ENCODE results near the gene DUSP1.
"Not testable (repeated sequence)": the region's sequence is repeated elsewhere in the genome, so short reads cannot be mapped to it uniquely, and the experiment has no call there.

DUSP1 gene

DNA sequence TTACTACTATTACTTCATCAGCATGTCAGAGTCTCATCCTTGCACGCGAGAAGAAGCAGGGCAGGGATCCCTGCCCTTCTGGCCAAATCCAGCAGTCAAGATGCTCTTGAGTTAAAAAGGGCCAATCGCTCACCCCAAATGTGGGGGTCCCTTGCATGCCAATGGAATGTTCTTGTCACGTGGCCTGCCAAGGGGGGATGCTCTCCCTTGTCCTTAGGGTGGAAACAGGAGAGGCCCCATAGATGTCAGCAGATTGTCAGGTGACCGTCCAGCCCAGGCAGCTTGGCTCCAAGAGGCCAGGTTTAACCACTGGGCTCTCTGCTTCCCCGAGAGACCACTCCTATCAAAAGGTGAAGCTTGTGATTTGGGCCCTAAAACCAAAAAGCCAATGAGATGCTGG is 25.3 kb upstream of the DUSP1 start:
- no peak for DNase-seq

DNA sequence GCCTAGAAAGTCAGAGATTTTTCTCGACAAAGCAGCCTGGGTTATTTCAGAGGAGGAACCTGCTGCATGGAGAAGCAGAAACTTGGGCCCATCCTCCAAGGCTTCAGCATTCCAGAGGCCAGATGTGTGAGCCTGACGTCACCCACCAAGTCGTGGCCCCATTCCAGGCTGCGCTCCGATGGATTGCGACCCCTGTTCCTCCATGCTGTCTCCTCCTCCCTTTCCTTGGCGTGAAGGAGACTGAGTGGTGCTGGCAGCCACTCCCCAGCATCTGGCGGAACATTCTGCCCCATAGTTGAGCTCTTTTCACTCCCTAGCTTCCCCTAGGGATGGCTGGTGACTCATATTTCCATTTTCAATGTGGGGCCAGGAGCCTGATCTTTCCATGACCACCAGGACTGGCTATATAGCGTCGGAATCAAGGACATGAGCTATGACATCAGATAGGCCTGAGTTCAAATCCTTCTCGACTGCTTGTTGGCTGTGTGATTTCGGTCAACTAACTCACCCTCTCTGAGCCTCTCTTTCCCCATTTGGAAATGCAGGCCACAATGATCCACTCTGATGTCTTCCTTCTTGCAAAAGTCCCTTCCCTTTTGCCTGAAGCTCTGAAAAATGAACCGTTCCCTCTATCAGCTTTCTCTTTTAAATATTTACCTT is 24.5 kb upstream of the DUSP1 start:
- no peak for DNase-seq

DNA sequence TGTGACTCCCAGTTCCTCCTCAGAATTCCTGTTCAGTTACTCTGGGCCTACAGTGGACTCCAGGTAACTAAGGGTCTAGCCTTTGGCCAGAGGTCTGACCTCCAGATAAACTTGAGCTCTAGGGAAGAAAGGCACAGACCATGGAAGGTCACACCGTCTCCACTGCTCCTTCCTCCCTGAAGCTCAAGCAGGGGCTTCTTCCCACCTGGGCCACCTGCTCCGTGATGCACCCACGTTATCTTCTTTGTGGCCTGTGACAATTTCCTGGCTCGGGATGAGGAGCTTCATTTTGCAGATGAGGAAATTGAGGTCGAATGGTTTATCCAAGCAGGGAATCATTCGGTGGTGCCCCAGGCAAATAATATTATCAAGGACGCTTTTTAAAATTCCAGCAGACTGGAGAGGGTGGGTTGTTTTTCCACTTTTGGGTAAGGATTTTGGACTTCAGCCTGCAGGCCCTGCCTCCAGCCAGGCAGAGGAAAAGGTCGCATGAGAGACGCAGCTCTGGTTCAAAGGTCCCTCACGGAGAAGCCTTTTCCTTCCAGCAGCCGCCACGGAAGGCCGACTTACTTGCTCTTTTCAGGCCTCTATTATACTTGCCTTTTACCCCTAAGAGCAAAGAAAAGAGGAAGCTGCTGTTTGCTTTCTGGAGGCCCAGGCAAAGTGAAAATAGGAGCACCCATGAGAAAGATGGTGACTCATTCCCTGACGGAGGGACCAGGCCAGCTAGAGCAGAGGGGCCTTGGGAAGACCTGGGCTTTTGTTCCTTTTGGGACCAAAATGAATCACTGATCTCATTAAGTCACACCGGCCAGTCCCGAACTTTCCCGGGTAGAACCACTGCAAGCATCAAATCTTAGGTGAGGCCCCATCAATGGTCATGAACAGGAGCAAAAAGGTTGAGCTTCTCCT is 22.8 kb upstream of the DUSP1 start:
- DNase-seq: no peak

DNA sequence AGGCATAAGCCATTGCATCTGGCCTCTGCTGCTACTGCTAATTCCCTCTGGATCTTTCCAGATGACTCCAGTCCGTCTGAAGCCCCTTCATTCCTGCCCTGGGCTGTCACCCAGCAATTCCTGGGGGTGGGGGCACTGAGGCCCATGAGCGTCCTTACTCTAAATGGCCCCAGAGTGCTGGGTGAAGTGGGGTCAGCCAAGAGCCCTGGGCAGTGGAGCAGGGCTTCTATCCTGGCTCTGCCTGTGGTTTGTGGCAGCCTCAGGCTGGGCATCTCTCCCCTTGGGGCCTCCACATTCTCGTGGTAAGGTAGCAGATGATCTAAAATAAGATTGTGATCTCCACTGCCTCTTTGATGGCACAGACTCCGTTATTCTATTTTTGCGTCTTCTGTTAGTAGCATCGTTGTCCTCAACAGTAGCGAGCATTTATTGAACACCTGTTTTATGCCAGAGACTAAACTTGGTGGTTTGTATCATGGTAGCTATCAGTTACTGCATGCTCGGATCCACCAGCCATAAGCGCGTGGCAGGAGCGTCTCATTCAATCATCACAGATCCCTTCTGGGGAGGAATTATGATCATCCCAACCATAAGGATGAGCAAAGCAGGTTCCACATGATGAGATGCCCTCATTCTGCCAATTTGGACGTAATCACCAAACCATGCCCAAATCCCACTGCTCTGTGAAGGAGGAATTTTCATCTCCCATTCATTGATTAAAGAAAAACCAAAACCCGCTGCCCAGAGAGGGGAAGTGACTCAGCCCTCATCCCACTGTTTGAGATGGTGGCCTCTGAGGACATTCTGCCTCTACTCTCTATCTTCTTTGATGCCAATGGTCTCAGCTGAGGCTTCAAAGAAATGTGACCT is 21.9 kb upstream of the DUSP1 start:
- no peak for DNase-seq

DNA sequence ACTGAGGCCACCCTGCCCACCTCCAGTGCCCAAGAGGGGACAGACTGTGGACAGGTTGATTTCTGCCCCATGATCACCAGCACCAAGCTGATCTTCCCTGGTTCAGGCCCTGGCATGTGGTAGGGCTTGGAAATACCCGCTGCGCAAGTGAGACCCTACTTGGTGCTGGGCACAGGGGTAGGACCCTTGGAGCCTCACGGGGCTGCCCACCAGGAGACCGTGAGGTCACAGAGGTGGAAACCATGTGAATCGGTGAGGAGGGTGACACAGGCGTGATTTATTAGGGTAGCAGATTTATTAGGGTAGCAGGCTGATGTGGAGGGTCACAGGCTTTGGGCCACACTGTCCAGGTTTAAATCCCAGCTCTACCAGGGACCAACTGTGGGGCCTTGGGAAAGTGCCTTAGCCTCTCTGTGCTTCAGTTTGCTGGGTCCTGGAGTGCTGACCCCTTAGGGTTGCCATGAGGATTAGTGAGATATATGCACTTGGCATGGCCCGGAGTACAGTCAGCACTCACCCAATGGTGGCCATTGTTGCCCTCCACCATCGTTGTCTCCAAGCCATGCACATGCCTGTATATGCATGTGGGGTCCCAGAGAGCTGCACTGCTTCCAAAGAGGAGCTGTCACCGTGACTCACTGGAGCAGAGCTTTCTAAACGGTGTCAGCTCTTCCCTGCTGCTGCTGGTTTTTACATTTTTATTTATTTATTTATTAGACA is 20.9 kb upstream of the DUSP1 start:
- no peak for DNase-seq

DNA sequence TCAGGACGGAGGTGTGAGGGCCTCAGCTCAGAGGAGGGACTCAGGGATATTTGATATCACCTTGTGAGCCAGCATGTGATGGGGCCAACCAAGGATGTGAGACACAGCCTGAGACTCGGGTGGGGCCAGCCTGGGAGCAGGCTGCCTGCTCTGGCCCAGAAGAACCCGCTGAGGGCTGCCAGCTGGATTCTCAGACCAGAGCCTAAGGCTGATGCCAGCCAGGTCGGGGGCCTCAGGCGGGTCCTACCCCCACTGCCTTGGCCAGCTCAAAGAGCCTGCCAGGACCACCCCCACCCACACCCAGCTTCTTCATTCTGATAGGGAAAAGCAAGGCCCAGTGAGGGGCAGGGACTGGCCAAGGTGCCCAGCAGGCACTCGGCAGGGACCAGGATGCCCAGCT is 20.3 kb upstream of the DUSP1 start:
- DNase-seq: no peak

DNA sequence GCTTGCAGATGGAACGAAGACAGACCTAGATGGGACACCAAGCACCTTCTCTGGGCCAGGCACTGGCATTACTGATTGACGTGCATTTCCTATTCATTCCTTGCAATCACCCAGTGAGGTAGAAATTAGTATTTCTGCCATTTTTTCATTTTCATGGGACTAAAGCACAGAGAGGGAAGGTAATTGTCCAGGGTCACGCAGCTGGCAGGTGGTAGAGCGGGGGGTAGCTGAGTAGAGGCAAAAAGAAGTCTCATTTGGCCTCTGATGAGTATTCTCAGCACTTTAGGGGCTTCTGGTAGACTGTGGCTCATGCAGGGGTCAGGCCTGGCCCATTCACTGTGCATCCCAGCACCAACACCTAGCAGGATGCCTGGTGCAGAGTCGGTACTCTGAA is 19.5 kb upstream of the DUSP1 start:
- no peak for DNase-seq

DNA sequence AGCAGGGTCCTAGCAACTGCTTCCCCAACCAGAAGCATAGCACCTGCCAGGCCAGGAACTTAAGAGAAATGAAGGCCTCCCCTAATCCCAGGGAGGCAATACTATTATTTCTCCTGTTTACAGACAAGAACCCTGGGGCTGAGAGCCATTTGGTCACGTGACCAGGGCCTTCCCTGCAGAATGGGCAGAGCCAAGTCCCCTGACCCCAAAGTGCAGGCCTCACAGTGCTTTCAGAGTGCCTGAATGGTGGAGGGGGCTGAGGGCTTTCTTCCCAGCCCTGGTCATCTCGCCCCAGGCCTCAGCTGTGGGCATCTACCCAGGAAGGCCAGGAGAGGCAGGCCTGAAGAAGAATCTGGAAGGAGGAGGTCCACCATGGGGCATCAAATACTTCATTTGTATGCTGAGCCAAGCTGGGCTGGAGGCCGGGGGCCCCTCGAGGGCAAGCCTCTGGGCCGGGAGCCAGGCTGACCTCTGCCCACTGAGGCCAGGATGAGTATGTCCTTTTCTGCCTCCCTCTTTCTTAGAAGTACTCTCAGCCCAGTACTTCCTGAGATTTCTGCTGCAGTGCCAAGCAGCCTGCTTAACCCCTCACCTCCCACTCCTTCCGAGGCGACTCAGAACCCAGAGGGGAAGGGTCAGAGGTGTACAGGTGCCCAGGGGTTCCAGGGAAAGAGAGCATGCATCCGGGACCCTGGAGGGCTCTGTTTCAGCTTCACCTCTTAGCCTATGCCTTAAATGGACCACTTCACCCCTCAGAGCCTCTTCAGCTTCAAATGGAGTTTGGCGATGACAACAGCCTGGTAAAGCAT is 18.9 kb upstream of the DUSP1 start:
- no peak for DNase-seq

DNA sequence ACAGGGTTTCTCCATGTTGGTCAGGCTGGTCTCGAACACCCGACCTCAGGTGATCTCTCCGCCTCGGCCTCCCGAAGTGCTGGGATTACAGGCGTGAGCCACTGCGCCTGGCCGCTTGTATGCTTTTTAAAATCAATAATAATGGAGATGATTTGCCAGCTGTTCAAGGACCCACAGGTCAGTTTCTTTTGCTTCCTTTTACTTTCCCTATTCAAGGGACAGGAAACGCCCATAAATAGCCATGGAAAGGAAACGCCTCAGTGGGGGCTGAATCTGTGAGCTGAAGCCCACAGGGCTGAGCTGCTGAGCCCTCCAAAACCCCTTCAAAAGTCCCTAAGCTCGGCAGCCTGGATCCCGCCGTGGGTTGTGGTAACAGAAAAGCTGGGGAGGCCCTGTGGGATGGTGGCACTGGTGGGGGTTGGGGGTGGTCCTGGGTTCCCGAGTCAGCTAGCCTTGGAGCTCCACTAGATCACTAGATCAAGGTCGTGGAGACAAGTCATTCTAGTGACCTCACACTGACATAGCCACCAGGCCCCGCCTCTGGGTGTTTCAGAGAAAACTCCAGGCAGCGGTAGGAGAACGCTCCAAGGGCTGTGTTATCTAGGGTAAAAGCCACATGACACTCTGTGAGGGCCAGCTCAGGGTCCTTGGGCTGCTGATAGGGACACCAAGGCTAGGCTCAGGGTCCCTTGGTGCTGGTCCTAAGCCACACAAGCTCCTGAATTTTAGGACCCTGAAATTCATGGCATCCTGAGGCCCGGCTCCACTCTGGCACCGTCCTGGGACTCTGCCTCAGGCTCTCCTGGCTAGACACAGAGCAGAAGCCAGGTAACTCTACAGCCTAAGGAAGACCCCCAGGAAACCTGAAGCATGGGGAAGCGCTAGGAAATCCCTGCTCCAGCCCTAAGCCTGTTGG is 18.0 kb upstream of the DUSP1 start:
- DNase-seq: no peak

DNA sequence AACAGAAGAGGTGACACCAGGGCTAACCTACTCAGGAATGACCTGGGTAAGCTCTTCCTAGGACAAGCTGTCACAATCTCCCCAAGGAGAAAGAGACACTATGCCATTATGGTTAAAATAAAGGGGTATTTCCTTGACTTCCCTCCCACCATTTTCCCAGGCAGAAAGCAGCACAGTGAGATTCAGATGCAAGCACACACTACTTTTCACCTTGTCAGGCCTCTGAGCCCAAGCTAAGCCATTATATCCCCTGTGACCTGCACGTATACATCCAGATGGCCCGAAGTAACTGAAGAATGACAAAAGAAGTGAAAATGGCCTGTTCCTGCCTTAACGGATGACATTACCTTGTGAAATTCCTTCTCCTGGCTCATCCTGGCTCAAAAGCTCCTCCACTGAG is 16.5 kb upstream of the DUSP1 start:
- DNase-seq: not testable (repeated sequence)

DNA sequence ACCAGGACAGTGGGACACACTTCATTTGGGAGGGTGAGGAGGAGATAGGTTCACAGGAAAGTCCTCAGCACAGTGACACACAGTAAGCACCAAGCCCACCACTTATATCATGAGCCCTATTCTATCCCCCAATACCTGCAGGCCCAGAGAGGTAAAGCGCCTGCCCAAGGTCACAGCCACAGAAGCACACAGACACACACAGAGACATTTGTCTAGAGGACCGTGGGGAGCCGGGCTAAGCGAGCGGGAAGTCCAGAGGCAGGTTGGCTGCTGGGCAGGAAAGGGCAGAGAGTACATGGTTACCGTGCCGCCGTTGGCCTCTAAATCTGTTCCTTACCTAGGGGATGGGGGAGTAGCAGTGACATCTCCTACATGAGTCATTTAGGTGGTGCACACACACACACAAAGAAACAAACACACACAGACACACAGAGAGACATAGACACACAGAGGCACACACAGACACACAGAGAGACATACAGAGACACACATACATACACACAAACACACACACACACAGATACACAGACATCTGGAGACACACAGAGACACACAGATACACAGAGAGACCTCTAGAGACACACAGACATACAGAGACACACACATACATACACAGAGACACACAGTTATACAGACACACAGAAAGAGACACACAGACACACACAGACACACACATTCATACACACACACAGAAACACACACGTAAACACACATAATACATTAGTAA is 15.9 kb upstream of the DUSP1 start:
- DNase-seq: no peak

DNA sequence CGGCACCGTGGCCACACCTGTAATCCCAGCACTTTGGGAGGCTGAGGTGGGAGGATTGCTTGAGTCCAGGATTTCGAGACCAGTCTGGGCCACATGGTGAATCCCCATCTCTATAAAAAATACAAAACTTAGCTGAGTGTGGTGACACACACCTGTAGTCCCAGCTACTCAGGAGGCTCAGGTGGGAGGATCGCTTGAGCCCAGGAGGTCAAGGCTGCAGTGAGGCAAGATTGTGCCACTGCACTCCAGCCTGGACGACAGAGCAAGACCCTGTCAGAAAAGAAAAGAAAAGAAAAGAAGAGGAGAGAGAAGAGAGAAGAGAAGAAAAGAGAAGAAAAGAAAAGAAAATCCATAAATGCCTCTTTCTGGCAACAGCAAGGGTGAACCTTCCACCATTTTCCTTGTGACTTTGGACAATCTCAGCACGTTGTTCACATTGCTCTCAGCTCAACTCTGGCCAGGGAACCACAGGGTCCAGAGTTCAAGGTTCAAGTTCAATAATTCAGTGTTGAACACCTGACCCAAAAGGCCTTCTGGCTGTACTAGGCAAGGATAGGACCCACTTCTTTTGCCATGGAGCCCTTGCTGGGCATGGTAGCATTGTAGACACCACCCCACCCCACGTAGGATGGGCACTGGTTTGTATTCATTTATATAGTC is 14.6 kb upstream of the DUSP1 start:
- DNase-seq: no peak

DNA sequence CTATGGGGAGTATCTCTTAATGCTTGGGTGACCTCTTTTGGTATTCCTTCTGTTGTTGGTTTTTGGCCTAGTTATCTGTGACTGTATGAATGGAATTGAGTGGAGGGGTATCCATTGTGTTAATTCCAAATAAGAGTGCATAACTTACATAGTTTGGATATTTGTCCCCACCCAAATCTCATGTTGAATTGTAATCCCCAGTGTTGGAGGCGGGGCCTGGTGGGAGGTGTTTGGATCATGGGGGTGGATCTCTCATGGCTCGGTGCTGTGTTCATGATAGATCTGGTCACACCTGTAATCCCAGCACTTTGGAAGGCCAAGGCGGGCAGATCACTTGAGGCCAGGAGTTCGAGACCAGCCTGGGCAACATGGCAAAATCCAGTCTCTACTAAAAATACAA is 13.2 kb upstream of the DUSP1 start:
- DNase-seq: not testable (repeated sequence)

DNA sequence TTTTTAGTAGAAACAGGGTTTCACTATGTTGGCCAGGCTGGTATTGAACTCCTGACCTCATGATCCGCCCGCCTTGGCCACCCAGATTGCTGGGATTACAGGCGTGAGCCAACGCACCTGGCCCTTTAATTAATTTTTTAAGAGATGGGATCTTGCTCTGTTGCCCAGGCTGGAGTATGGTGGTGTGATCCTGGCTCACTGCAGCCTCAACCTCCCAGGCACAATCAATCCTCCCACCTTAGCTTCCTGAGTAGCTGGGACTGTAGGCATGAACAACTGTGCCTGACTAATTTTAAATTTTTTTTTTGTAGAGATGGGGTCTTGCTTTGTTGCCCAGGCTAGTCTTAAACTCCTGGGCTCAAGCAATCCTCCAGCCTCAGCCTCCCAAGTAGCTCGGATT is 12.3 kb upstream of the DUSP1 start:
- not testable (repeated sequence) for DNase-seq

DNA sequence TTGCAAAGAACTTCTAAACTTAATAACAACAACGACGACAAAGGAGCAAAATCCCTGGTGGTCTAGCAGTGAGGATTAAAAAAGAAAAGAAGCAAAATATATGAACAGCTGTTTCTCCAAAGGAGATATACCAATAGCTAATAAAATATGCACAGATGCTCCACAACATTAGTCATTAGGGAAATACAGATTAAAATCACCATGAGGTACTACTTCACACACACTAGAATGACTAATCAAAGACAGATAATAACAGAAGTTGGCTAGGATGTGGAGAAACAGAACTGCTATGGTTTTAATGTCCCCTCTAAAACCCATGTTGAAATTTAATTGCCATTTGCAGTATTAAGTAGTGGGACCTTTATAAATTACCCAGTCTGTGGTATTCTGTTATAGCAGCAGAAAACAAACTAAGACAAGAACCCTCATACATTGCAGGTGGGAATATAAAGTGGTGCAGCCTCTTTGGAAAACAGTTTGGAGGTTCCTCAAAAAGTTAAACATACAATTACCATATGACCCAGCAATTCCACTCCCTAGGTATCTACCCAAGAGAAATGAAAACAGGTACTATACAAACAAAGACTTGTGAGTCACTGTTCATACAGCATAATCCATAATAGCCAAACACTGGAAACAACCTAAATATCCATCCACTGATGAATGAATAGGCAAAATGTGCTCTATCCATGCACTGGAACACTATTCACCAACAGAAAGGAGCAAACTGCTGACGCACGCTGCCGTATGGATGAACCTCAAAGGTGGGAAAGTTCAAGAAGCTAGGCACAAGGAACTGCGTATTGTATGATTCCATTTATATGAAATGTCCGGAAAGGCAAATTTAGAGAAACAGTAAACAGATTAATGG is 11.4 kb upstream of the DUSP1 start:
- DNase-seq: no peak

DNA sequence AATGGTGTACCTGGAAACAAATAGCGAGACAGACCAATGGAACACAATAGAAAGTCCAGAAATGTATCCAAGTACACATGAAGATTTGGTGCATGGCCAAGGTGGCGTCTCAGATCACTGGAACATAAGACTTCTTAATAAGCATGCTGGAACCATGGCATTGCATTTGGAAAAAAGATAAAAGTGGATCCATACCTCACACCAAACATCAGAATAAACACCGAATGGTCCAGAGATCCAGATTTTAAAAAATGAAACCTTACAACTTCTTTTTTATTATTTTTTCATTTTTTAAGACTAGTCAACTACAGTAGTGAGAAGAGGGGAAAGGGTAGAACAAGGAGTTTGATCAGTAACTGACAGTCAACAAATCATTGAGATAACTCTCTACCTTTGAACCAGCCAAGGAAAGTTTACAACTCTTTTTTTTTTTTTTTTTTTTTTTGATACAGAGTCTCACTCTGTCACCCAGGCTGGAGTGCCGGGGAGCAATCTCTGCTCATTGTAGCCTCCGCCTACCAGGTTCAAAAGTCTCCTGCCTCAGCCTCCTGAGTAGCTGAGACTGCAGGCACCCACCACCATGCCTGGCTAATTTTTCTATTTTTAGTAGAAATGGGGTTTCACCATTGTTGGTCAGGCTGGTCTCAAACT is 8.8 kb upstream of the DUSP1 start:
- DNase-seq: no peak

DNA sequence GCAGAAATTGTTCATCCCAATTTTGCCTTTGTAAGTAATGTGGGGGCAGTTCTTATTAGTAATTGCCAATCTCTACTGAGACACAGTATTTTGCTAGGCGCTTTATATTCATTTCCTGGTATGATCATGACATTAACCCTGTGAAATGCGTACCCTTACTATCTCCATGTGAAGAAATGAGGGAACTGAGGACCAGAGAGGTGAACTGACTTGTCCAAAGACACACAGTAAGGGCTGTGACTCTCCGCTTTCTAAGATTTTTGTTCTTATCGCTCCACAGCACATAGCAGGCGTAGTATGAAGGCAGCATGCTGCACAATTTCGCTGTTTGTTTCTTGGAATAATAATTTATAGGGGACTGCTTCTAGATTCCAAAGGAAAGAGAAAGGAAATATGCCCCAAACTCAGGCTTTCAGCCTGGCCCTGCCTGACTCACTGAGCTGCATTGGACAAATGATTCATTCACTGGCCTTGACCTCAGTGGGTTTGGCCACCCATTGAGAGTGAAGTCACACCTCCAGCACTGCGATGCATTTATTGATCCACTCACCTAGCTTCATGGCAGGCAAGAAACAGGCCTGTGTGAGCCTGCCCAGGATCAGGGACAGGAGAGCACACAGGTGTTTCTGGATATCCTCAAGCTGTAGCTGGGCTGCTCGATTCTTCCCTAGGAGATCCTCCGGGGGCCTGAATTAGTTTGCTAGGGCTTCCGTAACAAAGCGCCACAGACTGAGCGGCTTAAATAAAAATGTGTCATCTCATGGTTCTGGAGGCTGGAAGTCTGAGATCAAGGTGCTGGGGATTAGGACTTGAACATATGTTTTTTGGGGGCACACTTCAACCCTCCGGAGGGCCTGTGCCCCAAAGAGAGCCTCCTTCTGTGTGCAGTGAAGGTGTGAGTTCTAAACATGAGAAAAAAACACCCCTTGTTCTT is 7.2 kb upstream of the DUSP1 start:
- no peak for DNase-seq

Data from stimulated activated naive CD4-positive, alpha-beta T cell treated with Interleukin-2 at 50 U/mL for 16 hours (primary cell).